Endothelial cell of umbilical vein (primary cell): ENCODE results near the gene TMPRSS9. TPM values are rescaled to one million over a fixed set of nuclear protein-coding genes. Genes with fewer than 3 reads are reported as not detected.

Source experiments
- BruUV-seq: library from RNA; stranded (reverse); fragments of 400-500 nt; replicated peaks from 2 replicates; lab custom pipeline; 2021; lab: Mats Ljungman, UMichigan
- CTCF ChIA-PET: fragments of 300-600, 350-600 bp; sonication (Branson Sonifier 250); formaldehyde crosslinking; loops from one replicate; lab custom pipeline; 2021; ENCODE audit warnings: antibody characterized with exemption, inconsistent platforms; lab: Charles Lee
- POLR2A ChIA-PET: fragments of 300-600, 350-600 bp; sonication (Branson Sonifier 250); formaldehyde crosslinking; loops from one replicate; lab custom pipeline; 2021; ENCODE audit warnings: antibody characterized with exemption, inconsistent platforms; lab: Charles Lee
- DNase-seq: peaks from one replicate; pipeline ENCODE4 v3.0.0-alpha.2; 2011; ENCODE audit warnings: low read depth, low spot score
- FAIRE-seq: peaks from 2 replicates; lab custom pipeline; 2011; peaks lifted over from hg19 to GRCh38; lab: Jason Lieb, UNC
- H2AFZ ChIP-seq: 2 replicates; pipeline ENCODE4 v1.6.0; 2012; ENCODE audit warnings: low read depth, low read length, control low read depth, inconsistent platforms
- H3K27ac ChIP-seq: 2 replicates; pipeline ENCODE4 v1.5.1; 2011; ENCODE audit warnings: low read depth, mild to moderate bottlenecking, control low read depth, low read length, moderate library complexity; ENCODE audit not compliant: insufficient read depth
- H3K27me3 ChIP-seq, 2 experiments: 2 replicates each; pipeline versions ENCODE4 v1.6.0 to v1.6.1; 2011; ENCODE audit warnings: low read length in 2 of 2, mixed read lengths in 1 of 2; ENCODE audit not compliant: control insufficient read depth in 2 of 2, insufficient read depth in 2 of 2
- H3K36me3 ChIP-seq, 2 experiments: 2 replicates in 1 of 2; 3 replicates in 1 of 2; pipeline ENCODE4 v1.5.1; 2011; ENCODE audit warnings: low read length in 2 of 2, mild to moderate bottlenecking in 1 of 2, moderate library complexity in 1 of 2; ENCODE audit not compliant: control insufficient read depth in 2 of 2, insufficient read depth in 2 of 2; ENCODE audit errors: extremely low read depth in 1 of 2
- H3K4me1 ChIP-seq: 3 replicates; pipeline ENCODE4 v1.5.1; 2011; ENCODE audit warnings: mild to moderate bottlenecking, low read length; ENCODE audit not compliant: control insufficient read depth, insufficient read depth; ENCODE audit errors: extremely low read depth
- H3K4me2 ChIP-seq: 2 replicates; pipeline ENCODE4 v1.6.1; 2011; ENCODE audit warnings: low read length, control low read depth, mixed read lengths; ENCODE audit not compliant: insufficient read depth
- H3K4me3 ChIP-seq, 3 experiments: fragments of 200-600 bp in 1 of 3; sonication (generic), shearing (Covaris generic) in 1 of 3; replicated peaks in 1 of 3; 2 replicates each; pipeline ENCODE4 v1.5.1; 2011 to 2016; ENCODE audit warnings: control low read depth in 3 of 3, low read length in 3 of 3, mild to moderate bottlenecking in 2 of 3, inconsistent platforms in 1 of 3, low read depth in 1 of 3, moderate library complexity in 1 of 3; ENCODE audit not compliant: insufficient read depth in 1 of 3
- H3K79me2 ChIP-seq: 2 replicates; pipeline ENCODE4 v1.6.0; 2012; ENCODE audit warnings: low read length, inconsistent platforms; ENCODE audit not compliant: control insufficient read depth, insufficient read depth
- H3K9ac ChIP-seq: replicated peaks from 2 replicates; pipeline ENCODE3; 2011; ENCODE audit warnings: low read length, control low read depth; ENCODE audit not compliant: insufficient read depth; ENCODE audit errors: extremely low read depth
- H3K9me1 ChIP-seq: replicated peaks from 3 replicates; pipeline ENCODE4 v1.6.0; 2011; ENCODE audit warnings: mild to moderate bottlenecking, low read length; ENCODE audit not compliant: control insufficient read depth, insufficient read depth; ENCODE audit errors: extremely low read depth
- H3K9me3 ChIP-seq: replicated peaks from 2 replicates; pipeline ENCODE4 v1.5.1; 2012; ENCODE audit warnings: low read length, inconsistent platforms; ENCODE audit not compliant: control insufficient read depth, insufficient read depth
- H4K20me1 ChIP-seq: replicated peaks from 2 replicates; pipeline ENCODE3; 2011; ENCODE audit warnings: mild to moderate bottlenecking, low read length; ENCODE audit not compliant: control insufficient read depth, insufficient read depth; ENCODE audit errors: extremely low read depth
- EZH2 ChIP-seq: IDR thresholded peaks from 2 replicates; pipeline ENCODE4 v1.6.1; 2012; ENCODE audit warnings: borderline replicate concordance, low read depth, mild to moderate bottlenecking, moderate library complexity, low read length, inconsistent platforms; ENCODE audit not compliant: severe bottlenecking
- FOS ChIP-seq: IDR thresholded peaks from 2 replicates; pipeline ENCODE4 v1.6.1; 2011; ENCODE audit warnings: mild to moderate bottlenecking, low read length, moderate library complexity, borderline replicate concordance; ENCODE audit not compliant: insufficient read depth
- GATA2 ChIP-seq: IDR thresholded peaks from 2 replicates; pipeline ENCODE4 v1.7.0; 2011; ENCODE audit warnings: low read depth, mild to moderate bottlenecking, moderate library complexity, mixed read lengths, low read length; ENCODE audit not compliant: insufficient read length, insufficient read depth
- JUN ChIP-seq: IDR thresholded peaks from 2 replicates; pipeline ENCODE4 v1.6.1; 2011; ENCODE audit warnings: borderline replicate concordance, low read depth; ENCODE audit not compliant: insufficient read length, insufficient read depth
- MYC ChIP-seq: IDR thresholded peaks from one replicate; pipeline ENCODE4 v1.6.1; 2011; ENCODE audit warnings: mild to moderate bottlenecking, low read depth, low read length
- POLR2A ChIP-seq: IDR thresholded peaks from 2 replicates; pipeline ENCODE4 v1.6.1; 2012; ENCODE audit warnings: low read depth, mild to moderate bottlenecking, control low read depth, low read length
- POLR2AphosphoS5 ChIP-seq: IDR thresholded peaks from 2 replicates; pipeline ENCODE4 v1.6.1; 2012; ENCODE audit warnings: low read depth, mild to moderate bottlenecking, control low read depth, low read length, moderate library complexity; ENCODE audit not compliant: insufficient read depth
- dilution Hi-C: fragments of 300-500 bp; cut with MboI; formaldehyde crosslinking; loops from one replicate; pipeline ENCODE4 v1.15.0; 2019; ENCODE audit warnings: low sequenced_read_pairs; ENCODE audit not compliant: extremely low pct_ligation_motif_present
- intact Hi-C: fragments of 100-400 bp; cut with micrococcal nuclease; formaldehyde crosslinking; loops from one replicate; pipeline ENCODE4 v1.10.0; 2022
- polyA plus RNA-seq, 4 experiments: library from polyadenylated mRNA; depleted of rRNA in 3 of 4; stranded (reverse) in 3 of 4; unstranded in 1 of 4; fragments of >200 nt; gene quantifications; 2 replicates each; pipeline versions ENCODE4 v1.2.1 to v1.2.3, GENCODE V29; 2011 to 2012; ENCODE audit warnings: missing spikeins in 1 of 4
- total RNA-seq: library from RNA; stranded (reverse); gene quantifications from 2 replicates; pipeline ENCODE4 v1.2.3, GENCODE V29; 2021
- TF ChIP-seq, protein P1 (sequence below), 2 donors: IDR thresholded peaks; 1 replicate in 1 of 2; 2 replicates in 1 of 2; pipeline ENCODE4 v1.5.1; 2011; ENCODE audit warnings: low read length in 2 of 2, mild to moderate bottlenecking in 2 of 2, moderate library complexity in 2 of 2, control low read depth in 1 of 2, inconsistent platforms in 1 of 2, low read depth in 1 of 2; ENCODE audit not compliant: insufficient read depth in 1 of 2; ENCODE audit errors: extremely low read depth in 1 of 2
- TF ChIP-seq, protein P2 (sequence below): IDR thresholded peaks from 2 replicates; pipeline ENCODE4 v1.6.1; 2011; ENCODE audit not compliant: insufficient read depth, insufficient read length

Gene TMPRSS9
- total and polyA plus RNA-seq, 2 donors (not counting 3 experiments of a cell fraction or from before 2014, with no cell fraction given), result not detected

DNA sequence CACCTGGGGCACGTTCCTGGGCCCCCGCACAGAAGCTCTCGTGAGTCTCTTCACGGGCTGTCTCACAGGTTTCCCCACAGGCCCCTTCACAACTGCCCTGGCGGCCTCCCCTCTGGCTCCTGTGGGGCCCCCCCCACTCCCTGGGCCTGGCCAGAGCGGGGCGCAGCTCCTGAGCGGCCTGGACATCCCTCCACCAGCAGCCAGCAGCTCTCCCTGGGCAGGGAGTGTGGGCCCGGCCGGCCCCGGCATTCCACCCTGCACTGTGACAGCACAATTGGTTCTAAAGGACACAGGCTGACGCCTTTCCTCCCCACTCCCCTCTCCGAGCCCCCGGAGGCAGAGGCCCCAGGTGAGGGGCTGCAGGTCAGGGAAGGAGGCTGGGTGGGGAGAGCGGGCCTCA is 76.9 kb downstream of the TMPRSS9 start:
- dilution Hi-C loops (no loop called here), intact Hi-C loops (no loop called here)
- ChIA-PET CTCF (interaction anchor here (1.3 kb wide), 1 partner anchor 174 kb away, joined by 4 read pairs; no protein-coding TSS in a partner anchor), POLR2A (no interaction called here)
- H3K36me3 ChIP-seq, result peaks cover 7 to 27% of the 10 kb centered on the region in 2 experiments
- no peak for TF ChIP-seq MYC
- TF ChIP-seq POLR2AphosphoS5, result no peak
- TF ChIP-seq, protein P1, sequence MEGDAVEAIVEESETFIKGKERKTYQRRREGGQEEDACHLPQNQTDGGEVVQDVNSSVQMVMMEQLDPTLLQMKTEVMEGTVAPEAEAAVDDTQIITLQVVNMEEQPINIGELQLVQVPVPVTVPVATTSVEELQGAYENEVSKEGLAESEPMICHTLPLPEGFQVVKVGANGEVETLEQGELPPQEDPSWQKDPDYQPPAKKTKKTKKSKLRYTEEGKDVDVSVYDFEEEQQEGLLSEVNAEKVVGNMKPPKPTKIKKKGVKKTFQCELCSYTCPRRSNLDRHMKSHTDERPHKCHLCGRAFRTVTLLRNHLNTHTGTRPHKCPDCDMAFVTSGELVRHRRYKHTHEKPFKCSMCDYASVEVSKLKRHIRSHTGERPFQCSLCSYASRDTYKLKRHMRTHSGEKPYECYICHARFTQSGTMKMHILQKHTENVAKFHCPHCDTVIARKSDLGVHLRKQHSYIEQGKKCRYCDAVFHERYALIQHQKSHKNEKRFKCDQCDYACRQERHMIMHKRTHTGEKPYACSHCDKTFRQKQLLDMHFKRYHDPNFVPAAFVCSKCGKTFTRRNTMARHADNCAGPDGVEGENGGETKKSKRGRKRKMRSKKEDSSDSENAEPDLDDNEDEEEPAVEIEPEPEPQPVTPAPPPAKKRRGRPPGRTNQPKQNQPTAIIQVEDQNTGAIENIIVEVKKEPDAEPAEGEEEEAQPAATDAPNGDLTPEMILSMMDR (IDR thresholded peaks at IDR 0.05; ENCODE audit: extremely low read depth in 1 of 2, insufficient read depth in 1 of 2, low read depth in 1 of 2, low read length in 2 of 2), result no peak
- no peak for TF ChIP-seq JUN
- TF ChIP-seq EZH2, result no peak
- no peak for TF ChIP-seq GATA2
- no peak for TF ChIP-seq POLR2A
- TF ChIP-seq, protein P2, sequence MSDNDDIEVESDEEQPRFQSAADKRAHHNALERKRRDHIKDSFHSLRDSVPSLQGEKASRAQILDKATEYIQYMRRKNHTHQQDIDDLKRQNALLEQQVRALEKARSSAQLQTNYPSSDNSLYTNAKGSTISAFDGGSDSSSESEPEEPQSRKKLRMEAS, result no peak
- no peak for TF ChIP-seq FOS
- H3K4me3 ChIP-seq, result no peak overlapping the region
- H4K20me1 ChIP-seq, result no peaks in the 10 kb centered on the region
- no peaks in the 10 kb centered on the region for H3K9me1 ChIP-seq
- no peaks in the 10 kb centered on the region for H3K4me1 ChIP-seq
- H3K27me3 ChIP-seq, result no peaks in the 10 kb centered on the region
- no peak overlapping the region for H3K4me2 ChIP-seq
- DNase-seq (no peak), FAIRE-seq (no peak)
- peaks cover 25% of the 10 kb centered on the region for H3K79me2 ChIP-seq
- no peak overlapping the region for H3K27ac ChIP-seq
- H2AFZ ChIP-seq, result no peak overlapping the region
- no peaks in the 10 kb centered on the region for H3K9me3 ChIP-seq
- H3K9ac ChIP-seq, result no peak overlapping the region
- BruUV-seq, result no TSS peak
